HEK293 (cell line): ENCODE results near the gene UBE2Q2.

Experiments used
- CTCF ChIA-PET: fragments of 350-600 bp; formaldehyde crosslinking; extraction: SDS; loops from one replicate; lab custom pipeline; 2021; ENCODE audit warnings: antibody characterized with exemption; lab: Yijun Ruan, JAX
- POLR2A ChIA-PET: fragments of 300-600 bp; formaldehyde crosslinking; extraction: SDS; loops from one replicate; lab custom pipeline; 2020; ENCODE audit warnings: antibody characterized with exemption, inconsistent platforms; lab: Yijun Ruan, JAX
- H3K27ac ChIP-seq: fragments of 200-500 bp; sonication (Bioruptor generic); 2 replicates; pipeline ENCODE4 v1.5.1; 2014; ENCODE audit warnings: low read depth, low read length, control low read depth, inconsistent platforms; ENCODE audit errors: extremely low read depth
- H3K36me3 ChIP-seq, 2 experiments: fragments of 200-500 bp in 1 of 2; sonication (Bioruptor generic) in 1 of 2; 1 replicate in 1 of 2; 2 replicates in 1 of 2; pipeline ENCODE4 v1.5.1; 2014 to 2017; ENCODE audit warnings: inconsistent platforms in 2 of 2, low read length in 2 of 2; ENCODE audit not compliant: control insufficient read depth in 2 of 2, insufficient read depth in 1 of 2
- H3K4me1 ChIP-seq: fragments of 200-500 bp; sonication (Bioruptor generic); 2 replicates; pipeline ENCODE4 v1.5.1; 2014; ENCODE audit warnings: mild to moderate bottlenecking, low read length, inconsistent platforms; ENCODE audit not compliant: control insufficient read depth, insufficient read depth
- H3K4me3 ChIP-seq: 2 replicates; pipeline ENCODE4 v1.5.1; 2011; ENCODE audit warnings: low read depth, mild to moderate bottlenecking, control low read depth, low read length, moderate library complexity
- H3K9me3 ChIP-seq: fragments of 200-500 bp; sonication (Bioruptor generic); 2 replicates; pipeline ENCODE4 v1.5.1; 2014; ENCODE audit warnings: low read depth, low read length, inconsistent platforms; ENCODE audit not compliant: control insufficient read depth, insufficient read depth
- HOXC10 ChIP-seq: sonication (generic); formaldehyde crosslinking; IDR thresholded peaks from 2 replicates; pipeline ENCODE4 v1.8.1; 2023; ENCODE audit warnings: mild to moderate bottlenecking, missing genetic modification reagents
- PRDM1 ChIP-seq: fragments of 450-650 bp; formaldehyde crosslinking; IDR thresholded peaks from 2 replicates; pipeline ENCODE4; 2016; ENCODE audit warnings: missing biosample characterization, missing genetic modification characterization
- WT1 ChIP-seq: fragments of 450-650 bp; formaldehyde crosslinking; IDR thresholded peaks from 2 replicates; pipeline ENCODE4 v1.5.1; 2016; ENCODE audit warnings: missing biosample characterization, missing genetic modification characterization
- ZNF341 ChIP-seq: fragments of 450-650 bp; formaldehyde crosslinking; IDR thresholded peaks from 2 replicates; pipeline ENCODE4; 2016; ENCODE audit warnings: low read depth, missing biosample characterization, missing genetic modification characterization
- ZNF473 ChIP-seq: fragments of 450-650 bp; formaldehyde crosslinking; IDR thresholded peaks from 2 replicates; pipeline ENCODE4 v1.5.1; 2017; ENCODE audit warnings: missing biosample characterization, missing genetic modification characterization
- ZNF626 ChIP-seq: fragments of 450-650 bp; sonication (Bioruptor Pico); formaldehyde crosslinking; IDR thresholded peaks from 2 replicates; pipeline ENCODE4 v1.5.1; 2018; ENCODE audit warnings: missing biosample characterization, missing genetic modification characterization, inconsistent platforms
- ZNF639 ChIP-seq: fragments of 450-650 bp; formaldehyde crosslinking; IDR thresholded peaks from 2 replicates; pipeline ENCODE4 v1.5.1; 2016; ENCODE audit warnings: missing biosample characterization, missing genetic modification characterization
- TF ChIP-seq, protein P1 (sequence below): fragments of 450-650 bp; formaldehyde crosslinking; IDR thresholded peaks from 2 replicates; pipeline ENCODE4 v1.5.1; 2017; ENCODE audit warnings: missing biosample characterization, missing genetic modification characterization
- TF ChIP-seq, protein P2 (sequence below): fragments of 450-650 bp; formaldehyde crosslinking; IDR thresholded peaks from 2 replicates; pipeline ENCODE4 v1.5.0; 2017; ENCODE audit warnings: missing biosample characterization, missing genetic modification characterization, borderline replicate concordance
- TF ChIP-seq, protein P3 (sequence below): fragments of 450-650 bp; formaldehyde crosslinking; IDR thresholded peaks from 2 replicates; pipeline ENCODE4 v1.5.1; 2016; ENCODE audit warnings: missing biosample characterization, missing genetic modification characterization
- TF ChIP-seq, protein P4 (sequence below): fragments of 450-650 bp; formaldehyde crosslinking; IDR thresholded peaks from 2 replicates; pipeline ENCODE4 v1.5.1; 2016; ENCODE audit warnings: missing biosample characterization, missing genetic modification characterization

Gene UBE2Q2

DNA sequence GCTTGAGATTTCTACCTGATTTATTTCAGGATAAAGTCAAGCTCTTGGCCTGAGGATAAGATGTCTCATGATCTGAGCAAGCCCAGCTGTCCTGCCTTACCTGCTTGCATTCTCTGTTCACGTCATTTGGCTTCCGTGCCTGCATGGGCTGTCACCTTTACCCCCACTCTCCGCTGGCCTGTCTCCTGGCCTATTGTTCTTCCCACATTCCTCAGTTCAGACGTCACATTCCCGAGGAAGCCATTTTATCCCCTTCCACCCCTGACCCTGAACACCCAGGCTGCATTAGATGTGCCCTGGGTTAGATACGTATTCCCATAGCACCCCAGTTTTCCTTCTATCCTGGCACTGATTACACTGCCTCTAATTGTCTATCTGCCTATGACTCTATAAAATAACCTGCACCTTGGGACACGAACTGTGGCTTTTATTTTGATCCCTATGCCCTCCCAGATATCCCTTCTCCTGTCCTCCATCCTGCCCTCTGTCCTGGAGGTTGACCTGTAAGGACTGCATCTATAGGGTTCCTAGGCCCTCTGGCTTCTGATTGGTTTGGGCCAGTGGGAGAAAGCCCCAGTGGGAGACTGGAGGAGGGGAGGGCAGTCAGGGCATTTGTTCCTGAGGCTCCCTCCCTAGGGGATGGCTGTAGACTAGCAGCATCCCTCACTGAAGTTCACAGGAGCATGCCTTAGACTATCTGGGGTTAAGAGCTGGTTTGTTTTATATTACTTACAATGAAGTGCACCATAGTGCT is 19.2 kb upstream of the UBE2Q2 start:
- H3K4me1 ChIP-seq: no peaks in the 10 kb centered on the region
- ChIA-PET POLR2A (interaction anchor here (0.9 to 1.7 kb wide), 2 partner anchors 19 to 20 kb away, joined by 3 to 4 read pairs; partner anchors contain the start of gene UBE2Q2), CTCF (interaction anchor here (0.7 to 4.4 kb wide), 4 partner anchors 9 to 105 kb away, joined by 3 to 22 read pairs (median 4); no protein-coding TSS in a partner anchor)
- H3K4me3 ChIP-seq: no peak overlapping the region
- no peaks in the 10 kb centered on the region for H3K9me3 ChIP-seq
- no peaks in the 10 kb centered on the region for H3K36me3 ChIP-seq
- TF ChIP-seq HOXC10 (CRISPR knock-in tag) (no peak), ZNF473 (tag by site-specific recombination) (no peak), ZNF341 (tag by site-specific recombination) (no peak), PRDM1 (tag by site-specific recombination) (no peak), ZNF639 (tag by site-specific recombination) (no peak), WT1 (tag by site-specific recombination) (no peak), ZNF626 (tag by site-specific recombination) (no peak)
- TF ChIP-seq, protein P1, sequence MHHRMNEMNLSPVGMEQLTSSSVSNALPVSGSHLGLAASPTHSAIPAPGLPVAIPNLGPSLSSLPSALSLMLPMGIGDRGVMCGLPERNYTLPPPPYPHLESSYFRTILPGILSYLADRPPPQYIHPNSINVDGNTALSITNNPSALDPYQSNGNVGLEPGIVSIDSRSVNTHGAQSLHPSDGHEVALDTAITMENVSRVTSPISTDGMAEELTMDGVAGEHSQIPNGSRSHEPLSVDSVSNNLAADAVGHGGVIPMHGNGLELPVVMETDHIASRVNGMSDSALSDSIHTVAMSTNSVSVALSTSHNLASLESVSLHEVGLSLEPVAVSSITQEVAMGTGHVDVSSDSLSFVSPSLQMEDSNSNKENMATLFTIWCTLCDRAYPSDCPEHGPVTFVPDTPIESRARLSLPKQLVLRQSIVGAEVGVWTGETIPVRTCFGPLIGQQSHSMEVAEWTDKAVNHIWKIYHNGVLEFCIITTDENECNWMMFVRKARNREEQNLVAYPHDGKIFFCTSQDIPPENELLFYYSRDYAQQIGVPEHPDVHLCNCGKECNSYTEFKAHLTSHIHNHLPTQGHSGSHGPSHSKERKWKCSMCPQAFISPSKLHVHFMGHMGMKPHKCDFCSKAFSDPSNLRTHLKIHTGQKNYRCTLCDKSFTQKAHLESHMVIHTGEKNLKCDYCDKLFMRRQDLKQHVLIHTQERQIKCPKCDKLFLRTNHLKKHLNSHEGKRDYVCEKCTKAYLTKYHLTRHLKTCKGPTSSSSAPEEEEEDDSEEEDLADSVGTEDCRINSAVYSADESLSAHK (tag by site-specific recombination): no peak
- TF ChIP-seq, protein P2, sequence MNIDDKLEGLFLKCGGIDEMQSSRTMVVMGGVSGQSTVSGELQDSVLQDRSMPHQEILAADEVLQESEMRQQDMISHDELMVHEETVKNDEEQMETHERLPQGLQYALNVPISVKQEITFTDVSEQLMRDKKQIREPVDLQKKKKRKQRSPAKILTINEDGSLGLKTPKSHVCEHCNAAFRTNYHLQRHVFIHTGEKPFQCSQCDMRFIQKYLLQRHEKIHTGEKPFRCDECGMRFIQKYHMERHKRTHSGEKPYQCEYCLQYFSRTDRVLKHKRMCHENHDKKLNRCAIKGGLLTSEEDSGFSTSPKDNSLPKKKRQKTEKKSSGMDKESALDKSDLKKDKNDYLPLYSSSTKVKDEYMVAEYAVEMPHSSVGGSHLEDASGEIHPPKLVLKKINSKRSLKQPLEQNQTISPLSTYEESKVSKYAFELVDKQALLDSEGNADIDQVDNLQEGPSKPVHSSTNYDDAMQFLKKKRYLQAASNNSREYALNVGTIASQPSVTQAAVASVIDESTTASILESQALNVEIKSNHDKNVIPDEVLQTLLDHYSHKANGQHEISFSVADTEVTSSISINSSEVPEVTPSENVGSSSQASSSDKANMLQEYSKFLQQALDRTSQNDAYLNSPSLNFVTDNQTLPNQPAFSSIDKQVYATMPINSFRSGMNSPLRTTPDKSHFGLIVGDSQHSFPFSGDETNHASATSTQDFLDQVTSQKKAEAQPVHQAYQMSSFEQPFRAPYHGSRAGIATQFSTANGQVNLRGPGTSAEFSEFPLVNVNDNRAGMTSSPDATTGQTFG (tag by site-specific recombination): no peak
- TF ChIP-seq, protein P3, sequence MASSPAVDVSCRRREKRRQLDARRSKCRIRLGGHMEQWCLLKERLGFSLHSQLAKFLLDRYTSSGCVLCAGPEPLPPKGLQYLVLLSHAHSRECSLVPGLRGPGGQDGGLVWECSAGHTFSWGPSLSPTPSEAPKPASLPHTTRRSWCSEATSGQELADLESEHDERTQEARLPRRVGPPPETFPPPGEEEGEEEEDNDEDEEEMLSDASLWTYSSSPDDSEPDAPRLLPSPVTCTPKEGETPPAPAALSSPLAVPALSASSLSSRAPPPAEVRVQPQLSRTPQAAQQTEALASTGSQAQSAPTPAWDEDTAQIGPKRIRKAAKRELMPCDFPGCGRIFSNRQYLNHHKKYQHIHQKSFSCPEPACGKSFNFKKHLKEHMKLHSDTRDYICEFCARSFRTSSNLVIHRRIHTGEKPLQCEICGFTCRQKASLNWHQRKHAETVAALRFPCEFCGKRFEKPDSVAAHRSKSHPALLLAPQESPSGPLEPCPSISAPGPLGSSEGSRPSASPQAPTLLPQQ (tag by site-specific recombination): no peak
- TF ChIP-seq, protein P4, sequence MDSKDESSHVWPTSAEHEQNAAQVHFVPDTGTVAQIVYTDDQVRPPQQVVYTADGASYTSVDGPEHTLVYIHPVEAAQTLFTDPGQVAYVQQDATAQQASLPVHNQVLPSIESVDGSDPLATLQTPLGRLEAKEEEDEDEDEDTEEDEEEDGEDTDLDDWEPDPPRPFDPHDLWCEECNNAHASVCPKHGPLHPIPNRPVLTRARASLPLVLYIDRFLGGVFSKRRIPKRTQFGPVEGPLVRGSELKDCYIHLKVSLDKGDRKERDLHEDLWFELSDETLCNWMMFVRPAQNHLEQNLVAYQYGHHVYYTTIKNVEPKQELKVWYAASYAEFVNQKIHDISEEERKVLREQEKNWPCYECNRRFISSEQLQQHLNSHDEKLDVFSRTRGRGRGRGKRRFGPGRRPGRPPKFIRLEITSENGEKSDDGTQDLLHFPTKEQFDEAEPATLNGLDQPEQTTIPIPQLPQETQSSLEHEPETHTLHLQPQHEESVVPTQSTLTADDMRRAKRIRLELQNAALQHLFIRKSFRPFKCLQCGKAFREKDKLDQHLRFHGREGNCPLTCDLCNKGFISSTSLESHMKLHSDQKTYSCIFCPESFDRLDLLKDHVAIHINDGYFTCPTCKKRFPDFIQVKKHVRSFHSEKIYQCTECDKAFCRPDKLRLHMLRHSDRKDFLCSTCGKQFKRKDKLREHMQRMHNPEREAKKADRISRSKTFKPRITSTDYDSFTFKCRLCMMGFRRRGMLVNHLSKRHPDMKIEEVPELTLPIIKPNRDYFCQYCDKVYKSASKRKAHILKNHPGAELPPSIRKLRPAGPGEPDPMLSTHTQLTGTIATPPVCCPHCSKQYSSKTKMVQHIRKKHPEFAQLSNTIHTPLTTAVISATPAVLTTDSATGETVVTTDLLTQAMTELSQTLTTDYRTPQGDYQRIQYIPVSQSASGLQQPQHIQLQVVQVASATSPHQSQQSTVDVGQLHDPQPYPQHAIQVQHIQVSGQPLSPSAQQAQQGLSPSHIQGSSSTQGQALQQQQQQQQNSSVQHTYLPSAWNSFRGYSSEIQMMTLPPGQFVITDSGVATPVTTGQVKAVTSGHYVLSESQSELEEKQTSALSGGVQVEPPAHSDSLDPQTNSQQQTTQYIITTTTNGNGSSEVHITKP (tag by site-specific recombination): no peak
- H3K27ac ChIP-seq: no peak overlapping the region
